ENCODE measurements around the gene SRPK1. TPM values are rescaled to one million over a fixed set of nuclear protein-coding genes. Genes with fewer than 3 reads are reported as not detected.

Gene SRPK1
- total RNA-seq, 4 donors from 2014 or later: 25.4 to 36.5 (median 30.4) TPM

GRCh38 chr6:35787266-35788218 is 133.4 kb downstream of the SRPK1 start:
- H3K9me3 ChIP-seq: no peaks in the 10 kb centered on the region
- no peak for DNase-seq (ENCODE audit: extremely low spot score)
- H3K4me1 ChIP-seq: peaks cover 0 to 5% (median 2%) of the 10 kb centered on the region in 4 donors
- H3K4me3 ChIP-seq: no peak overlapping the region
- WGBS: 86% methylated on average over 13 of the region's 13 CpGs
- H3K27ac ChIP-seq (replicated peaks in 1 of 4): no peak overlapping the region
- H3K27me3 ChIP-seq: peaks cover 0 to 85% (median 20%) of the 10 kb centered on the region in 4 donors
- intact Hi-C loops (cut with DNase I): loop anchor here (1.0 kb wide), 1 partner anchor 11 kb away; no protein-coding TSS in a partner anchor
- H3K36me3 ChIP-seq: no peaks in the 10 kb centered on the region
- no peak for TF ChIP-seq POLR2A (IDR thresholded peaks at IDR 0.05; ENCODE audit: low read depth)
- no peak for TF ChIP-seq EP300 (IDR thresholded peaks at IDR 0.05)
- TF ChIP-seq CTCF (IDR thresholded peaks at IDR 0.05): no peak
- no peak for TF ChIP-seq POLR2AphosphoS5 (IDR thresholded peaks at IDR 0.05)

GRCh38 chr6:35786810-35787209 is 134.1 kb downstream of the SRPK1 start:
- DNase-seq (ENCODE audit: extremely low spot score): no peak
- H3K4me3 ChIP-seq: no peak overlapping the region

DNA sequence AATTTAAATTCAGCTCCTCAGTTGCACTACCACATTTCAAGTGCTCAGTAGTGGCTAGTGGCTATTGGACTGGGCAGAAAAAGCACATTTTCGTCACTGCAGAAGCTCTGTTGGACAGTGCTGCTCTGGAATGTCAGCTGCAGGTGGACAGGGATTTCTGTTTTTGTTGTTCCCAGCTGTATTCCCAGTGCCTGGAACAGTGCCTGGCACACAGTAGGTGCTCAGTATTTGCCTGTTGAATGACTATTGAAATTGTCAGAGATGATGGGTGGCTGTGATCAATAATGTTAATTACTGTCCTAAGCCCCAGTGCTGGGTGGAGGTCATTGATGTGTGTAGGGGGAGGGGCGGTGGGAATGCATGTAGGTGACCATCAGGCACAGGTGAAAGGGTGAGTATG is 134.6 kb downstream of the SRPK1 start:
- no peak for DNase-seq (ENCODE audit: extremely low spot score)
- TF ChIP-seq EP300 (IDR thresholded peaks at IDR 0.05) (no peak), POLR2A (IDR thresholded peaks at IDR 0.05; ENCODE audit: low read depth) (no peak), CTCF (IDR thresholded peaks at IDR 0.05) (no peak), POLR2AphosphoS5 (IDR thresholded peaks at IDR 0.05) (no peak)
- no peaks in the 10 kb centered on the region for H3K36me3 ChIP-seq
- peaks cover 0 to 82% (median 20%) of the 10 kb centered on the region in 4 donors for H3K27me3 ChIP-seq
- H3K4me3 ChIP-seq: no peak overlapping the region
- H3K27ac ChIP-seq (replicated peaks in 1 of 4): no peak overlapping the region
- 63% methylated on average over 2 of the region's 2 CpGs for WGBS
- intact Hi-C loops (cut with DNase I): no loop called here
- no peaks in the 10 kb centered on the region for H3K9me3 ChIP-seq
- H3K4me1 ChIP-seq: peaks cover 0 to 5% (median 2%) of the 10 kb centered on the region in 4 donors

More at GRCh38 chr6:35786810-35787209, 134.1 kb downstream of the SRPK1 start:
- 57% methylated on average over 23 of the region's 25 CpGs for WGBS
- peaks cover 0 to 5% (median 2%) of the 10 kb centered on the region in 4 donors for H3K4me1 ChIP-seq
- intact Hi-C loops (cut with DNase I): loop anchor here (1.0 kb wide), 1 partner anchor 11 kb away; no protein-coding TSS in a partner anchor
- no peaks in the 10 kb centered on the region for H3K36me3 ChIP-seq
- no peak for TF ChIP-seq CTCF (IDR thresholded peaks at IDR 0.05)
- H3K27ac ChIP-seq (replicated peaks in 1 of 4): no peak overlapping the region
- H3K27me3 ChIP-seq: peaks cover 0 to 85% (median 20%) of the 10 kb centered on the region in 4 donors
- no peaks in the 10 kb centered on the region for H3K9me3 ChIP-seq

GRCh38 chr6:35784200-35784599 is 136.7 kb downstream of the SRPK1 start:
- Histone ChIP-seq H3K9me3 (no peaks in the 10 kb centered on the region), H3K4me3 (no peak overlapping the region), H3K36me3 (no peaks in the 10 kb centered on the region), H3K27me3 (peaks cover 0 to 85% (median 18%) of the 10 kb centered on the region in 4 donors), H3K27ac (replicated peaks in 1 of 4) (no peak overlapping the region), H3K4me1 (peaks cover 0 to 5% (median 2%) of the 10 kb centered on the region in 4 donors)
- WGBS: 85% methylated on average over 2 of the region's 2 CpGs
- no peak for TF ChIP-seq POLR2AphosphoS5 (IDR thresholded peaks at IDR 0.05)
- no peak for TF ChIP-seq POLR2A (IDR thresholded peaks at IDR 0.05; ENCODE audit: low read depth)
- TF ChIP-seq CTCF (IDR thresholded peaks at IDR 0.05): no peak
- no peak for TF ChIP-seq EP300 (IDR thresholded peaks at IDR 0.05)
- DNase-seq (ENCODE audit: extremely low spot score): no peak
- intact Hi-C loops (cut with DNase I): no loop called here

Other genes starting within 250 kb of the SRPK1 start
- gene FKBP5, start 232.2 kb downstream of the SRPK1 start, total RNA-seq: 100 to 1,000 TPM; 477 to 689 (median 593) TPM
- gene ARMC12, start 184.1 kb downstream of the SRPK1 start, total RNA-seq: 1 to 10 TPM in 1 of 4 donors, under 1 TPM in 2, not detected in 1; 0.50 to 1.0 (median 0.83) TPM
- not detected for gene CLPSL2, start 144.5 kb downstream of the SRPK1 start, total RNA-seq
- gene CLPSL1, start 140.1 kb downstream of the SRPK1 start, total RNA-seq: not detected
- not detected for gene CLPS, start 123.8 kb downstream of the SRPK1 start, total RNA-seq
- gene LHFPL5, start 115.7 kb downstream of the SRPK1 start, total RNA-seq: not detected
- under 1 TPM in 2 of 4 donors, not detected in 2; under 0.01 to 0.17 TPM for gene SLC26A8, start 103.5 kb upstream of the SRPK1 start, total RNA-seq
- gene MAPK14, start 106.7 kb upstream of the SRPK1 start, total RNA-seq: 10 to 100 TPM; 53.2 to 70.7 (median 66.9) TPM
- 1 to 10 TPM; 2.1 to 5.0 (median 4.5) TPM for gene MAPK13, start 209.4 kb upstream of the SRPK1 start, total RNA-seq

All from esophagus muscularis mucosa (tissue), 4 donors.